ENCODE results near the gene TMUB1.

TMUB1 gene

GRCh38 chr7:151101621-151102396 lies 18.5 kb upstream of the TMUB1 start:
- DNase-seq = no peak

- no peak for DNase-seq
Measured at GRCh38 chr7:151100921-151101320, 17.6 kb upstream of the TMUB1 start.

- no peak for DNase-seq
Measured at GRCh38 chr7:151099486-151100211, 16.4 kb upstream of the TMUB1 start.

GRCh38 chr7:151095828-151096475 lies 12.7 kb upstream of the TMUB1 start:
- DNase-seq = no peak

- DNase-seq = no peak
Measured at GRCh38 chr7:151095123-151095797, 12.0 kb upstream of the TMUB1 start.

GRCh38 chr7:151094675-151095074 lies 11.4 kb upstream of the TMUB1 start:
- no peak for DNase-seq

GRCh38 chr7:151093748-151094147 lies 10.5 kb upstream of the TMUB1 start:
- no peak for DNase-seq

GRCh38 chr7:151091988-151092387 lies 8.7 kb upstream of the TMUB1 start:
- DNase-seq = no peak

GRCh38 chr7:151091431-151091830 lies 8.1 kb upstream of the TMUB1 start:
- DNase-seq = no peak

- DNase-seq = no peak
Measured at GRCh38 chr7:151091003-151091402, 7.7 kb upstream of the TMUB1 start.

GRCh38 chr7:151089893-151090730 lies 6.8 kb upstream of the TMUB1 start:
- DNase-seq = no peak

GRCh38 chr7:151088856-151089699 lies 5.8 kb upstream of the TMUB1 start:
- no peak for DNase-seq

GRCh38 chr7:151088019-151088855 lies 4.9 kb upstream of the TMUB1 start:
- DNase-seq = peak in 1 of 3 experiments; percentile 45

GRCh38 chr7:151087245-151088018 lies 4.1 kb upstream of the TMUB1 start:
- DNase-seq = peak; percentile 31 to 75 (median 73)

GRCh38 chr7:151086802-151087244 lies 3.5 kb upstream of the TMUB1 start:
- peak; percentile 22 to 75 (median 71) for DNase-seq

- DNase-seq = peak; percentile 81 to 94 (median 91)
Measured at GRCh38 chr7:151085691-151086620, 2.7 kb upstream of the TMUB1 start, which contains the start of gene AGAP3. Gene AGAP3 (plus strand): TSS chr7:151086475. CDS start chr7:151086742, 267 bp downstream.

- peak in 1 of 3 experiments; percentile 52 for DNase-seq
Measured at GRCh38 chr7:151085329-151085690, 2.0 kb upstream of the TMUB1 start.

GRCh38 chr7:151083824-151084160 lies 499 bp upstream of the TMUB1 start:
- no peak for DNase-seq

All from NCI-H1417 (cell line).